ENCODE results near the gene GPR158.
"Not testable (repeated sequence)": the region's sequence is repeated elsewhere in the genome, so short reads cannot be mapped to it uniquely, and the experiment has no call there.

DNA sequence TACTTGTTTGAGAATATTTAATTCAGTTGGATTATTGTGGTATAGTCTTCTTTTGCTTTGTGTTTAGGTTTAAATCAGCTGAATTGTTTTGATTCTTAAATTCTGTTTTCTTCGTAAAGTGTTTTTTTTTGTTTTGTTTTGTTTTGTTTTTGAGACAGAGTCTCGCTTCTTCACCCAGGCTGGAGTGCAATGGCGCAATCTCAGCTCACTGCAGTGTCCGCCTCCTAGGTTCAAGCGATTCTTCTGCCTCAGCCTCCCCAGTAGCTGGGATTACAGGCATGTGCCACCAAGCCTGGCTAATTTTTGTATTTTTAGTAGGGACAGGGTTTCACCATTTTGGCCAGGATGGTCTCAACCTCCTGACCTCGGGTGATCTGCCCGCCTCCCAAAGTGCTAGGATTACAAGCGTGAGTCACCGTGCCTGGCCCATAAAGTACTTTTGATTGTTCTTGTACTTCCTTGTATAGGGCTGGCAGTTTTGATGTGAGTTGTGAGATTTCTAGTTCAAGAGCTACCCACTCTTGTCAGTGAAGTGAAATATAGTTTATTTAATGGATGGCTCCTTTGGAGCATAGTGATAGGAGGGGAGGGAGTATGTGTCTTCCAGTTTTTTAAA, 142.9 kb downstream of the GPR158 start:
- TF ChIP-seq, protein P1, sequence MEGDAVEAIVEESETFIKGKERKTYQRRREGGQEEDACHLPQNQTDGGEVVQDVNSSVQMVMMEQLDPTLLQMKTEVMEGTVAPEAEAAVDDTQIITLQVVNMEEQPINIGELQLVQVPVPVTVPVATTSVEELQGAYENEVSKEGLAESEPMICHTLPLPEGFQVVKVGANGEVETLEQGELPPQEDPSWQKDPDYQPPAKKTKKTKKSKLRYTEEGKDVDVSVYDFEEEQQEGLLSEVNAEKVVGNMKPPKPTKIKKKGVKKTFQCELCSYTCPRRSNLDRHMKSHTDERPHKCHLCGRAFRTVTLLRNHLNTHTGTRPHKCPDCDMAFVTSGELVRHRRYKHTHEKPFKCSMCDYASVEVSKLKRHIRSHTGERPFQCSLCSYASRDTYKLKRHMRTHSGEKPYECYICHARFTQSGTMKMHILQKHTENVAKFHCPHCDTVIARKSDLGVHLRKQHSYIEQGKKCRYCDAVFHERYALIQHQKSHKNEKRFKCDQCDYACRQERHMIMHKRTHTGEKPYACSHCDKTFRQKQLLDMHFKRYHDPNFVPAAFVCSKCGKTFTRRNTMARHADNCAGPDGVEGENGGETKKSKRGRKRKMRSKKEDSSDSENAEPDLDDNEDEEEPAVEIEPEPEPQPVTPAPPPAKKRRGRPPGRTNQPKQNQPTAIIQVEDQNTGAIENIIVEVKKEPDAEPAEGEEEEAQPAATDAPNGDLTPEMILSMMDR (IDR thresholded peaks at IDR 0.05) = not testable (repeated sequence)
- TF ChIP-seq POLR2A (IDR thresholded peaks at IDR 0.05) = not testable (repeated sequence)
